Left cardiac atrium (tissue), 4 donors: ENCODE results near the gene ARHGAP29. TPM values are rescaled to one million over a fixed set of nuclear protein-coding genes. Genes with fewer than 3 reads are reported as not detected.

ENCODE experiments used
- ATAC-seq, 2 donors: fragments of 200-7000 bp; cut with Tn5 transposase; one replicate each; pipeline ENCODE4 v1.9.1; 2020; ENCODE audit warnings: mild to moderate bottlenecking in 2 of 2, moderate library complexity in 2 of 2
- DNase-seq: peaks from one replicate; pipeline ENCODE4 v3.0.0-alpha.2; 2020
- intact Hi-C, 2 donors: fragments of 100-400 bp; cut with DNase I; formaldehyde crosslinking; loops; one replicate each; pipeline versions ENCODE4 v1.14.1 to v1.15.1; 2022 to 2023
- long read RNA-seq: library from polyadenylated mRNA; unstranded; transcript quantifications from one replicate; pipeline ENCODE4 v2.0.0, GENCODE V29; 2021
- total RNA-seq, 2 donors: library from RNA; stranded (reverse); fragmentation: NEBNext Ultra II Directional; extraction: Animal tissue kit (Norgen Biotek cat#: 25700); gene quantifications; one replicate each; pipeline ENCODE4 v1.2.1, GENCODE V29; 2021
- donor health status: DM: no; HTN: yes; CAD: no.
- donor health status: DM: no; HTN: yes; CAD: no; lungs with severe emphysema.
- donor health status: DM: yes; HTN: yes; CAD: no.
- donor health status: Dilated cardiomyopathy.

Gene ARHGAP29
- total RNA-seq = 10 to 100 TPM; 29.4 to 38.9 TPM
- long read RNA-seq, full-length matches to known transcripts = 3 of 31 reads
- long read RNA-seq, partial matches to known transcripts = 23 of 31 reads
- long read RNA-seq, other reads (novel, unspliced or antisense) = 5 of 31 reads

- intact Hi-C loops = loop anchor here (5.0 to 10.0 kb wide), 3 partner anchors 87 to 175 kb away; no protein-coding TSS in a partner anchor
- ATAC-seq = peak; percentile 97 to 98
- peak; percentile 89 for DNase-seq
Observed at GRCh38 chr1:94237291-94238226, at the start of gene ARHGAP29. TSS of gene ARHGAP29 (minus strand) at chr1:94237584. CDS start at chr1:94231611, 5,973 bp downstream.

GRCh38 chr1:94286864-94287437 is 49.6 kb upstream of the ARHGAP29 start:
- intact Hi-C loops = no loop called here
- DNase-seq (no peak), ATAC-seq (peak in 1 of 2 donors; percentile 18)

- no peak for ATAC-seq
- intact Hi-C loops = no loop called here
- no peak for DNase-seq
Observed at GRCh38 chr1:94285031-94285654, 47.8 kb upstream of the ARHGAP29 start.

- ATAC-seq (no peak), DNase-seq (no peak)
- intact Hi-C loops = no loop called here
Observed at GRCh38 chr1:94284476-94284875, 47.1 kb upstream of the ARHGAP29 start.

GRCh38 chr1:94283462-94283861 is 46.1 kb upstream of the ARHGAP29 start:
- DNase-seq = no peak
- intact Hi-C loops = no loop called here
- ATAC-seq = no peak

- intact Hi-C loops = no loop called here
- no peak for DNase-seq
- no peak for ATAC-seq
Observed at GRCh38 chr1:94282143-94282711, 44.8 kb upstream of the ARHGAP29 start.

GRCh38 chr1:94281361-94282142 is 44.2 kb upstream of the ARHGAP29 start:
- peak in 1 of 2 donors; percentile 80 for ATAC-seq
- no peak for DNase-seq
- intact Hi-C loops = no loop called here

- intact Hi-C loops = no loop called here
- ATAC-seq (no peak), DNase-seq (no peak)
Observed at GRCh38 chr1:94280541-94280940, 43.2 kb upstream of the ARHGAP29 start.

GRCh38 chr1:94279462-94279861 is 42.1 kb upstream of the ARHGAP29 start:
- intact Hi-C loops = no loop called here
- no peak for ATAC-seq

GRCh38 chr1:94279038-94279437 is 41.7 kb upstream of the ARHGAP29 start:
- intact Hi-C loops = no loop called here
- DNase-seq (no peak), ATAC-seq (no peak)

More at GRCh38 chr1:94279462-94279861, 42.1 kb upstream of the ARHGAP29 start:
- DNase-seq = no peak

GRCh38 chr1:94276988-94277434 is 39.6 kb upstream of the ARHGAP29 start:
- DNase-seq = no peak
- ATAC-seq = peak in 1 of 2 donors; percentile 74
- intact Hi-C loops = no loop called here

- ATAC-seq (no peak), DNase-seq (no peak)
- intact Hi-C loops = no loop called here
Observed at GRCh38 chr1:94275083-94275482, 37.7 kb upstream of the ARHGAP29 start.

GRCh38 chr1:94274561-94274960 is 37.2 kb upstream of the ARHGAP29 start:
- ATAC-seq (no peak), DNase-seq (no peak)
- intact Hi-C loops = no loop called here

GRCh38 chr1:94273111-94273510 is 35.7 kb upstream of the ARHGAP29 start:
- intact Hi-C loops = no loop called here

GRCh38 chr1:94272388-94272787 is 35.0 kb upstream of the ARHGAP29 start:
- no peak for DNase-seq
- no peak for ATAC-seq
- intact Hi-C loops = no loop called here

More at GRCh38 chr1:94273111-94273510, 35.7 kb upstream of the ARHGAP29 start:
- ATAC-seq = peak in 1 of 2 donors; percentile 49
- DNase-seq = no peak

GRCh38 chr1:94271373-94271772 is 34.0 kb upstream of the ARHGAP29 start:
- no peak for DNase-seq
- intact Hi-C loops = no loop called here
- no peak for ATAC-seq

- DNase-seq (no peak), ATAC-seq (no peak)
- intact Hi-C loops = no loop called here
Observed at GRCh38 chr1:94270801-94271203, 33.4 kb upstream of the ARHGAP29 start.

- intact Hi-C loops = no loop called here
- DNase-seq (no peak), ATAC-seq (no peak)
Observed at GRCh38 chr1:94269921-94270320, 32.5 kb upstream of the ARHGAP29 start.
